Measurements from ENCODE around the gene LIPC. TPM values are rescaled to one million over a fixed set of nuclear protein-coding genes. Genes with fewer than 3 reads are reported as not detected.

Gene LIPC
- total and polyA plus RNA-seq, 2 of the 4 experiments (the other 2 are of a cell fraction), result 0.07 TPM; not detected in 1

- Histone ChIP-seq H2AFZ (replicated peaks; ENCODE audit: low read length, poor library complexity) (no peak overlapping the region), H3K79me1 (ENCODE audit: low read depth in 1 of 2, low read length in 2 of 2) (no peaks in the 10 kb centered on the region), H2AK5ac (ENCODE audit: low read depth, low read length) (no peak overlapping the region), H3K9me3 (ENCODE audit: control insufficient read depth, insufficient read depth, low read length) (no peaks in the 10 kb centered on the region), H3K9me1 (ENCODE audit: insufficient read depth, low read length) (peaks cover 15% of the 10 kb centered on the region), H3K4me3 (ENCODE audit: insufficient read depth, low read depth, low read length) (no peak overlapping the region), H2BK20ac (ENCODE audit: low read depth, low read length) (no peak overlapping the region), H3K23ac (ENCODE audit: low read depth, low read length) (no peak overlapping the region), H3K4me1 (ENCODE audit: control insufficient read depth, insufficient read depth, low read length) (peaks cover 10% of the 10 kb centered on the region), H3K27ac (ENCODE audit: insufficient read depth, low read length) (no peak overlapping the region), H3K27me3 (ENCODE audit: control insufficient read depth, insufficient read depth, low read length) (no peaks in the 10 kb centered on the region), H4K91ac (ENCODE audit: insufficient read depth, low read depth, low read length) (no peak overlapping the region), H4K20me1 (ENCODE audit: insufficient read depth, low read length) (no peaks in the 10 kb centered on the region), H2AK9ac (replicated peaks; ENCODE audit: low read depth, low read length, poor library complexity) (no peak overlapping the region), H3K36me3 (ENCODE audit: control insufficient read depth, insufficient read depth, low read length) (no peaks in the 10 kb centered on the region), H4K8ac (ENCODE audit: low read depth in 2 of 2, low read length in 2 of 2) (no peak overlapping the region), H3K4me2 (ENCODE audit: low read depth, low read length) (no peak overlapping the region), H3K4ac (ENCODE audit: low read depth, low read length) (no peak overlapping the region), H3K56ac (ENCODE audit: extremely low read depth, insufficient read depth, low read length) (no peak overlapping the region), H3K18ac (ENCODE audit: low read depth, low read length) (no peak overlapping the region), H4K5ac (ENCODE audit: low read depth, low read length) (no peak overlapping the region), H3K9ac (ENCODE audit: low read depth, low read length) (no peak overlapping the region), H2BK5ac (ENCODE audit: low read depth, low read length, poor library complexity, severe bottlenecking) (no peak overlapping the region), H2BK15ac (ENCODE audit: low read depth, low read length) (no peak overlapping the region), H2BK120ac (ENCODE audit: low read depth, low read length) (no peak overlapping the region), H3K14ac (replicated peaks; ENCODE audit: low read depth, low read length) (no peak overlapping the region)
- no peak for ATAC-seq (ENCODE audit: low read depth)
- WGBS, 2 experiments (ENCODE audit: extremely low coverage in 2 of 2, insufficient read length in 1 of 2), result no CpG with 5 or more reads among the region's 5 CpGs
- intact Hi-C loops (cut with micrococcal nuclease), result no loop called here
- CTCF ChIA-PET, result no interaction called here
- DNase-seq, result no peak
- TF ChIP-seq MAZ (IDR thresholded peaks at IDR 0.05; ENCODE audit: borderline replicate concordance, low read depth, low read length), result no peak
- no peak for TF ChIP-seq MXI1 (IDR thresholded peaks at IDR 0.05; ENCODE audit: borderline replicate concordance, low read depth, low read length)
- no peak for TF ChIP-seq BHLHE40 (IDR thresholded peaks at IDR 0.05; ENCODE audit: low read depth, low read length)
- TF ChIP-seq POLR2A (IDR thresholded peaks at IDR 0.05; ENCODE audit: low read depth, low read length), result no peak
- no peak for TF ChIP-seq CEBPB (IDR thresholded peaks at IDR 0.05; ENCODE audit: low read depth, low read length)
- TF ChIP-seq SMC3 (IDR thresholded peaks at IDR 0.05; ENCODE audit: low read depth, low read length), result no peak
- in situ Hi-C loops (cut with MboI; ENCODE audit: low sequenced_read_pairs), result no loop called here
- dilution Hi-C loops (cut with HindIII; ENCODE audit: low sequenced_read_pairs, unreplicated experiment), result no loop called here
- POLR2A ChIA-PET (ENCODE audit: unreplicated experiment), result no interaction called here
- BruUV-seq (replicated peaks), result no TSS peak
These were observed 91.8 kb downstream of the LIPC start for GRCh38 chr15:58523634-58524033.

Measured in IMR-90 (cell line).